HG02852 (cell line): Measurements from ENCODE around the gene TNF.
"Not testable (repeated sequence)": the region's sequence is repeated elsewhere in the genome, so short reads cannot be mapped to it uniquely, and the experiment has no call there.

Source experiments
- ATAC-seq: cut with Tn5 transposase; IDR thresholded peaks from one replicate; pipeline ENCODE4 v1.9.1; 2021; ENCODE audit warnings: mild to moderate bottlenecking, moderate library complexity; ENCODE audit not compliant: unreplicated experiment

The TNF gene

GRCh38 chr6:31543639-31544038 is 31.7 kb upstream of the TNF start:
- ATAC-seq: no peak

- no peak for ATAC-seq
These were observed 30.7 kb upstream of the TNF start for GRCh38 chr6:31544676-31545075.

GRCh38 chr6:31545291-31545690 is 30.1 kb upstream of the TNF start:
- no peak for ATAC-seq

GRCh38 chr6:31546339-31546957 is 28.9 kb upstream of the TNF start, which contains the start of gene ATP6V1G2:
Gene ATP6V1G2 (minus strand): TSS chr6:31546608. CDS start chr6:31546559, 49 bp downstream.
- no peak for ATAC-seq

- peak; percentile 74 for ATAC-seq
These were observed 28.2 kb upstream of the TNF start, which contains the start of gene NFKBIL1 for GRCh38 chr6:31546958-31547726. Gene NFKBIL1 (plus strand): TSS chr6:31547608. CDS start chr6:31547695, 87 bp downstream.

GRCh38 chr6:31547727-31548543 is 27.4 kb upstream of the TNF start:
- no peak for ATAC-seq

- ATAC-seq: no peak
These were observed 26.9 kb upstream of the TNF start for GRCh38 chr6:31548544-31548873.

- ATAC-seq: not testable (repeated sequence)
These were observed 24.0 kb upstream of the TNF start for GRCh38 chr6:31551371-31551770.

GRCh38 chr6:31556307-31556706 is 19.1 kb upstream of the TNF start:
- no peak for ATAC-seq

GRCh38 chr6:31557443-31558317 is 17.7 kb upstream of the TNF start:
- no peak for ATAC-seq

GRCh38 chr6:31558318-31558625 is 17.1 kb upstream of the TNF start:
- no peak for ATAC-seq

GRCh38 chr6:31558631-31559500 is 16.5 kb upstream of the TNF start:
- peak; percentile 33 for ATAC-seq

GRCh38 chr6:31559606-31559957 is 15.8 kb upstream of the TNF start:
- ATAC-seq: no peak

GRCh38 chr6:31559958-31560696 is 15.2 kb upstream of the TNF start:
- peak; percentile 52 for ATAC-seq

GRCh38 chr6:31560697-31561058 is 14.7 kb upstream of the TNF start:
- ATAC-seq: no peak

GRCh38 chr6:31567531-31568370 is 7.6 kb upstream of the TNF start:
- ATAC-seq: no peak

GRCh38 chr6:31568537-31568961 is 6.8 kb upstream of the TNF start:
- peak; percentile 54 for ATAC-seq

GRCh38 chr6:31569861-31570536 is 5.4 kb upstream of the TNF start:
- ATAC-seq: no peak
